ENCODE data around the gene GPR162.
A peak's percentile ranks its signal among the peaks of the same experiment; 100 is the strongest.

Gene GPR162

GRCh38 chr12:6821591-6822425 lies at the start of gene GPR162:
Gene GPR162 (plus strand): TSS chr12:6821821. CDS start chr12:6823899, 2,078 bp downstream.
- no peak for DNase-seq (ENCODE audit: low read depth in 2 of 2, low spot score in 1 of 2)

- no peak for DNase-seq (ENCODE audit: low read depth in 2 of 2, low spot score in 1 of 2)
These were observed 49.3 kb upstream of the GPR162 start, which contains the start of gene LAG3 for GRCh38 chr12:6772331-6772695. Gene LAG3 (plus strand): TSS chr12:6772520. CDS start chr12:6772853, 333 bp downstream.

- DNase-seq (ENCODE audit: low read depth in 2 of 2, low spot score in 1 of 2) = no peak
These were observed 48.7 kb upstream of the GPR162 start for GRCh38 chr12:6772726-6773589.

DNA sequence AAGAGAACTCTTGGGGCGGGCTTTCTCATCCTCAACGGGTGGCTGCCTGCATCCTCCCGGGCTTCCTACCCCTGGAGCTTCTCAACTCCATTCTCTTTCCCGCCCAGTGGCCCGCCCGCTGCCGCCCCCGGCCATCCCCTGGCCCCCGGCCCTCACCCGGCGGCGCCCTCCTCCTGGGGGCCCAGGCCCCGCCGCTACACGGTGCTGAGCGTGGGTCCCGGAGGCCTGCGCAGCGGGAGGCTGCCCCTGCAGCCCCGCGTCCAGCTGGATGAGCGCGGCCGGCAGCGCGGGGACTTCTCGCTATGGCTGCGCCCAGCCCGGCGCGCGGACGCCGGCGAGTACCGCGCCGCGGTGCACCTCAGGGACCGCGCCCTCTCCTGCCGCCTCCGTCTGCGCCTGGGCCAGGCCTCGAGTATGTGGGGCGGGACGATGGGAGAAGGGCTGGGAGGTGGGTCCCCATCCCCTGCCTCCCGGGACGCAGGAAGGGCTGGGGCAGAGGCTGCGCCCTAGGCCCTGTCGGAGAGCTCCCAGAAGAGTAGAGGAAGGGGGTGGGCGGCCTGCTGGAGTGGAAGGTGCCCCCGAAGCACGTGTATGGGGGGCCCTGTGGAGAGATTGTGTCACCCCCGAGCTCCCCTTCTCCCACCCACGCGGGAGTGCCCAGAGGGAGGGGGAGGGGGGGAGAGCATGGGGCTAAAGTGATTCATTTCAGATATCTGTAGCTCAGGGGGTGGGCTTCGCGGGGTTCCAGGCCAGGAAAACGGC lies 47.9 kb upstream of the GPR162 start:
- no peak for DNase-seq (ENCODE audit: low read depth in 2 of 2, low spot score in 1 of 2)

DNA sequence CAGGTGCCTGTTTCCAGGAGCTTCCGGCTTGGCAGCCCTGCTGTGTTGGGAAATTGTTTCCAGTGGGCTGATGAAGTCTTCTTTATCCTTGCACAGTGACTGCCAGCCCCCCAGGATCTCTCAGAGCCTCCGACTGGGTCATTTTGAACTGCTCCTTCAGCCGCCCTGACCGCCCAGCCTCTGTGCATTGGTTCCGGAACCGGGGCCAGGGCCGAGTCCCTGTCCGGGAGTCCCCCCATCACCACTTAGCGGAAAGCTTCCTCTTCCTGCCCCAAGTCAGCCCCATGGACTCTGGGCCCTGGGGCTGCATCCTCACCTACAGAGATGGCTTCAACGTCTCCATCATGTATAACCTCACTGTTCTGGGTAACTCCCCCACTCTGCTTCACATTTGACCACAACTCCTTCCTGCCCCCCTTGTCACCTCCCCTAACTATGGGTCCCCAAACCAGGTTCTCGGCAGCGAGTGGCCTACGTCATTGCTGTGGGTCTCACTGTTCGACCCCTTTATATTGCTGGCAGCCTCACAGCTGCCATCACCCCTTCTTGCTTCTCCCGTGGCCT lies 47.0 kb upstream of the GPR162 start:
- DNase-seq (ENCODE audit: low read depth in 2 of 2, low spot score in 1 of 2) = no peak

DNA sequence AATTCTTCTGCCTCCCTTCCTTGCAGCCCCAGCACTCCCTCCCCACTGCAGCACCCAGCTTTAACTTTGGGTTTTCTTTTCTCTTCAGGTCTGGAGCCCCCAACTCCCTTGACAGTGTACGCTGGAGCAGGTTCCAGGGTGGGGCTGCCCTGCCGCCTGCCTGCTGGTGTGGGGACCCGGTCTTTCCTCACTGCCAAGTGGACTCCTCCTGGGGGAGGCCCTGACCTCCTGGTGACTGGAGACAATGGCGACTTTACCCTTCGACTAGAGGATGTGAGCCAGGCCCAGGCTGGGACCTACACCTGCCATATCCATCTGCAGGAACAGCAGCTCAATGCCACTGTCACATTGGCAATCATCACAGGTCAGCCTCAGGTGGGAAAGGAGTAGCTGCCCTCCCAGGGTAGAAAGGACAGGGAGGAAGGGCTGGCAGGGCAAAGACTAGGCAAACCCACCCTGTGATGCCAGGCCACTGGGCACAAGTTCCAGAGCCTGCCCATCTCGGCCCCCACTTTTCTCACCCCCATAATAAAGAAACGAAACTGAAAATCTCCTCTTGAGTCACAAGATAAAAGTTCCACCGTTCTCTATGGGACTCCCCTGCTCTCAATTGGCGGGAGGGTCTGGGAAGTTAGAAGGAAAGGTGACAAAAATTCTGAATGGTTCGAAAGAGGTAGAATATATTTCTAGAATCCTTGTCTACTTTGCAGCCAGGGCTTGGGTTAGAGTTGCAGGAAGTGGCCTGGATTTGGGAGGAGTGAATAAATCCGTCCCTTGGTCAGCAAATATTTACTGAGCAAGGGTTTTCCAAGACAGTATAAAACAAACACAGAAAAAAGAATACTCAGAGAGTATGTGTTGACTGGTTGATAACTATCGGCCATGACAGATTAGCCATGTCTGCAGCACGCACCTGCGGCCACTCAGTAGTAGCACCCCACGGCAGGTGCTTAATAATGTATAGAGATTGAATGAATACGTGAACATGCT lies 46.1 kb upstream of the GPR162 start:
- no peak for DNase-seq (ENCODE audit: low read depth in 2 of 2, low spot score in 1 of 2)

GRCh38 chr12:6777386-6777785 lies 44.2 kb upstream of the GPR162 start:
- no peak for DNase-seq (ENCODE audit: low read depth in 2 of 2, low spot score in 1 of 2)

DNA sequence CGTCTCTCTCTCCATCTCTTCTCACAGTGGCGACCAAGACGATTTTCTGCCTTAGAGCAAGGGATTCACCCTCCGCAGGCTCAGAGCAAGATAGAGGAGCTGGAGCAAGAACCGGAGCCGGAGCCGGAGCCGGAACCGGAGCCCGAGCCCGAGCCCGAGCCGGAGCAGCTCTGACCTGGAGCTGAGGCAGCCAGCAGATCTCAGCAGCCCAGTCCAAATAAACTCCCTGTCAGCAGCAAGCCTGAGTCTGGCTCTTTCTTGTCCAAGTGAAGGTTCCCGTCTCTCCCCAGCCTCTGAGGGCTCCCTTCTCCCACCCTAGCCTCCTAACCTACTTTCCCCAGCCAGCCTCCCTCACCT lies 43.4 kb upstream of the GPR162 start:
- no peak for DNase-seq (ENCODE audit: low read depth in 2 of 2, low spot score in 1 of 2)

GRCh38 chr12:6778574-6779550 lies 42.8 kb upstream of the GPR162 start:
- peak; percentile 72 to 79 for DNase-seq (ENCODE audit: low read depth in 2 of 2, low spot score in 1 of 2)

DNA sequence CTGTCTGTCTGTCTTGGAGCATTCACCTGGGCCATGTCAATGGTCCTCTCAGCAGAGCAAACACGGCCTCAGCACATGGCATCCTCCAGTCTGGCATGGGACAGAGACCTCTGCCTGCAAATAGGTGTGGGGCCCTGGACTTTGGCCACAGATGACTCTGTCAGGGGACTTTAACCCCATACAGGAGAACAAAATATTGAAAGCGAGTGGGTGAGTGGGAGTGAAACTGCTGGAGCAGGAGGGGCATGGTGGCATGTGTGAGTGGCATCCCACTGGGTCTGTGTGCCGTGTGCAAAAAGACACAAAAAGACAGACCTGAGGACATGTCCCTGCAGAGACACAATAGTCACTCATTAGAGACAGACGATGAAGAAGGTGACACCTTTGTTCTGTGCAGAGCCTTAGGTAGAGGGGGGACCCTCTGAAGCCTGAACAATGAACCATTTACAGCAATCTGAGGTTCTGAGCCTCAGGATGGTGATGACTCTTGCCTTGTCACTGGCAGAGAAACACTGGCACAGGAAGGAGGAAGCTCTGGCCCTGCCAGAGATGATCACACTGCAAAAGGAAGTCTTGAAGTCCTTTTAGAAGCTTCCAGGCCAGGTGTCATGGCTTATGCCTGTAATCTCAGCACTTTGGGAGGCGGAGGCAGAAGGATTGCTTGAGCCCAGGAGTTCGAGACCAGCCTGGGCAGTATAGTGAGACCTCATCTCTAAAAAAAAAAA lies 41.8 kb upstream of the GPR162 start:
- no peak for DNase-seq (ENCODE audit: low read depth in 2 of 2, low spot score in 1 of 2)

- no peak for DNase-seq (ENCODE audit: low read depth in 2 of 2, low spot score in 1 of 2)
These were observed 41.0 kb upstream of the GPR162 start for GRCh38 chr12:6780573-6780972.

- no peak for DNase-seq (ENCODE audit: low read depth in 2 of 2, low spot score in 1 of 2)
These were observed 39.5 kb upstream of the GPR162 start for GRCh38 chr12:6782119-6782518.

GRCh38 chr12:6782850-6783566 lies 38.6 kb upstream of the GPR162 start:
- no peak for DNase-seq (ENCODE audit: low read depth in 2 of 2, low spot score in 1 of 2)

DNA sequence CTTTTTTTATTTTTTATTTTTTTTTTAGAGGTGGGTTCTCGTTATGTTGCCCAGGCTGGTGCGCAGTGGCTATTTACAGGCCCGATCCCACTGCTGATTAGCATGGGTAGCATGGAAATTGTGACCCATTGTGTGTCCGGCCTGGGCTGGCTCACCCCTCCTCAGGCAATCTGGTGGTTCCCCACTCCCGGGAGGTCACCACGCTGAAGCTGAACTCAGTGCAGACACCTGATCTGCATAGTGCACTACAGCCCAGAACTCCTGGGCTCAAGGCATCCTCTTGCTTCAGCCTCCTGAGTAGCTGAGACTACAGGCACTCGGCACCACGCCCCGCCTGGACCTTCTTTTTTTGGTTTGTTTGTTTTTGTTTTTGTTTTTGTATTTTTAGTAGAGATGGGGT lies 37.8 kb upstream of the GPR162 start:
- no peak for DNase-seq (ENCODE audit: low read depth in 2 of 2, low spot score in 1 of 2)

GRCh38 chr12:6784296-6784695 lies 37.3 kb upstream of the GPR162 start:
- DNase-seq (ENCODE audit: low read depth in 2 of 2, low spot score in 1 of 2) = no peak

GRCh38 chr12:6784761-6785160 lies 36.9 kb upstream of the GPR162 start:
- DNase-seq (ENCODE audit: low read depth in 2 of 2, low spot score in 1 of 2) = no peak

- no peak for DNase-seq (ENCODE audit: low read depth in 2 of 2, low spot score in 1 of 2)
These were observed 35.1 kb upstream of the GPR162 start for GRCh38 chr12:6786416-6787094.
